RCC 7860 (cell line): ENCODE results near the gene TEAD3.

Source experiments
- DNase-seq: peaks from one replicate; pipeline ENCODE4 v3.0.0-alpha.2; 2015; ENCODE audit warnings: low spot score
- FAIRE-seq: peaks from 2 replicates; lab custom pipeline; 2012; peaks lifted over from hg19 to GRCh38; lab: Jason Lieb, UNC

The TEAD3 gene

GRCh38 chr6:35427435-35427834, 69.4 kb downstream of the TEAD3 start:
- DNase-seq (no peak), FAIRE-seq (no peak)

GRCh38 chr6:35426074-35426473, 70.8 kb downstream of the TEAD3 start:
- no peak for FAIRE-seq

GRCh38 chr6:35425284-35425683, 71.6 kb downstream of the TEAD3 start:
- peak; percentile 25 for DNase-seq
- FAIRE-seq: no peak

More at GRCh38 chr6:35426074-35426473, 70.8 kb downstream of the TEAD3 start:
- no peak for DNase-seq
